Gastrocnemius medialis (tissue), 4 donors: ENCODE results near the gene COL20A1. TPM values are rescaled to one million over a fixed set of nuclear protein-coding genes. Genes with fewer than 3 reads are reported as not detected.
A peak's percentile ranks its signal among the peaks of the same experiment; 100 is the strongest.

Experiments
- ATAC-seq, 2 donors: fragments of 150-250 bp; one replicate each; pipeline ENCODE4 v1.9.1; 2016
- DNase-seq, 2 donors: peaks; one replicate each; pipeline ENCODE4 v3.0.0-alpha.2; 2019
- H3K27ac ChIP-seq, 4 donors: fragments of 200-600 bp; sonication (generic); 1 replicate in 1 of 4; 2 replicates in 3 of 4; pipeline ENCODE4 v1.5.1; 2016 to 2018; ENCODE audit warnings: mild to moderate bottlenecking in 2 of 4, moderate library complexity in 1 of 4
- H3K27me3 ChIP-seq, 3 donors: fragments of 200-600 bp; sonication (generic) in 2 of 3; 1 replicate in 1 of 3; 2 replicates in 2 of 3; pipeline versions ENCODE4 v1.5.1 to v1.6.0; 2016 to 2019; ENCODE audit warnings: mild to moderate bottlenecking in 1 of 3, moderate library complexity in 1 of 3
- H3K36me3 ChIP-seq, 2 donors: fragments of 200-600 bp; sonication (generic) in 1 of 2; one replicate each; pipeline ENCODE4 v1.5.1; 2017 to 2018
- H3K4me1 ChIP-seq, 2 donors: fragments of 200-600 bp; sonication (generic) in 1 of 2; one replicate each; pipeline ENCODE4 v1.5.1; 2016 to 2017; ENCODE audit warnings: mild to moderate bottlenecking in 2 of 2
- H3K4me3 ChIP-seq, 4 donors: fragments of 200-600 bp; sonication (generic) in 3 of 4; 1 replicate in 1 of 4; 2 replicates in 3 of 4; pipeline ENCODE4 v1.5.1; 2016 to 2019; ENCODE audit warnings: mild to moderate bottlenecking in 2 of 4
- H3K9me3 ChIP-seq, 3 donors: fragments of 200-600 bp; sonication (generic) in 2 of 3; 1 replicate in 1 of 3; 2 replicates in 2 of 3; pipeline ENCODE4 v1.5.1; 2016 to 2019
- CTCF ChIP-seq, 5 experiments: fragments of 450-650 bp in 3 of 5; fragments of 200-600 bp in 2 of 5; sonication (generic) in 2 of 5; IDR thresholded peaks in 4 of 5; conservative IDR thresholded peaks in 1 of 5; 1 replicate in 4 of 5; 2 replicates in 1 of 5; pipeline ENCODE4 v1.5.1; 2016 to 2019; ENCODE audit warnings: antibody characterized with exemption in 5 of 5, mild to moderate bottlenecking in 3 of 5, moderate library complexity in 3 of 5
- POLR2A ChIP-seq, 2 donors: fragments of 450-650 bp; IDR thresholded peaks; one replicate each; pipeline ENCODE4 v1.6.1; 2017; ENCODE audit warnings: antibody characterized with exemption in 2 of 2, mild to moderate bottlenecking in 2 of 2, moderate library complexity in 2 of 2
- in situ Hi-C, 4 donors: fragments of 200-750 bp; cut with MboI; loops; one replicate each; pipeline versions ENCODE4 v1.15.0 to v1.8.0; 2017; ENCODE audit warnings: low sequenced_read_pairs in 4 of 4
- intact Hi-C: fragments of 100-400 bp; cut with DNase I; formaldehyde crosslinking; loops from one replicate; pipeline ENCODE4 v1.15.1; 2023; ENCODE audit warnings: low total_unique reads
- total RNA-seq, 4 donors: library from RNA; depleted of rRNA; stranded (reverse); fragments of >200 nt; gene quantifications; one replicate each; pipeline versions ENCODE4 v1.1.0 to v1.2.3, GENCODE V29; 2016

Gene COL20A1
- total RNA-seq, 4 donors from 2014 or later: 0.23 TPM; not detected in 3

- intact Hi-C loops: loop anchor here (2.0 kb wide), 1 partner anchor 56 kb away; the partner anchor contains the start of gene YTHDF1
- in situ Hi-C loops: no loop called here
These were observed 19.9 kb upstream of the COL20A1 start for GRCh38 chr20:63273059-63273579.

GRCh38 chr20:63273635-63274380 is 19.2 kb upstream of the COL20A1 start:
- H3K27ac ChIP-seq: no peak overlapping the region
- no peak for TF ChIP-seq CTCF (IDR thresholded peaks at IDR 0.05 in 4 of 5, conservative IDR thresholded peaks at IDR 0.05 in 1 of 5)
- TF ChIP-seq POLR2A (IDR thresholded peaks at IDR 0.05): no peak
- intact Hi-C loops: loop anchor here (2.0 kb wide), 1 partner anchor 57 kb away; the partner anchor contains the start of gene YTHDF1

More at GRCh38 chr20:63273059-63273579, 19.9 kb upstream of the COL20A1 start:
- H3K9me3 ChIP-seq: no peaks in the 10 kb centered on the region
- peak overlapping the region; percentile 84 to 99 (median 93) for H3K4me3 ChIP-seq
- DNase-seq: no peak
- peak overlapping the region; percentile 50 to 67 (median 63) for H3K27ac ChIP-seq
- TF ChIP-seq POLR2A (IDR thresholded peaks at IDR 0.05) (no peak), CTCF (IDR thresholded peaks at IDR 0.05 in 4 of 5, conservative IDR thresholded peaks at IDR 0.05 in 1 of 5) (no peak)
- H3K4me1 ChIP-seq: peaks cover 19 to 24% of the 10 kb centered on the region in 2 donors
- H3K36me3 ChIP-seq: peaks cover 0 to 25% of the 10 kb centered on the region in 2 donors
- H3K27me3 ChIP-seq: peaks cover 6 to 16% (median 14%) of the 10 kb centered on the region in 3 donors
- no peak for ATAC-seq

GRCh38 chr20:63274381-63275228 is 18.4 kb upstream of the COL20A1 start:
- TF ChIP-seq POLR2A (IDR thresholded peaks at IDR 0.05) (no peak), CTCF (IDR thresholded peaks at IDR 0.05 in 4 of 5, conservative IDR thresholded peaks at IDR 0.05 in 1 of 5) (no peak)
- peaks cover 0 to under 1% (median 0%) of the 10 kb centered on the region in 3 donors for H3K27me3 ChIP-seq
- peaks cover 19 to 24% of the 10 kb centered on the region in 2 donors for H3K4me1 ChIP-seq
- H3K9me3 ChIP-seq: no peaks in the 10 kb centered on the region
- H3K4me3 ChIP-seq: peak overlapping the region in 1 of 4 donors; percentile 84
- ATAC-seq (no peak), DNase-seq (no peak)
- peaks cover 0 to 40% of the 10 kb centered on the region in 2 donors for H3K36me3 ChIP-seq
- in situ Hi-C loops: no loop called here
- intact Hi-C loops: no loop called here
- H3K27ac ChIP-seq: no peak overlapping the region

More at GRCh38 chr20:63273635-63274380, 19.2 kb upstream of the COL20A1 start:
- Histone ChIP-seq H3K36me3 (peaks cover 0 to 32% of the 10 kb centered on the region in 2 donors), H3K4me1 (peaks cover 19 to 24% of the 10 kb centered on the region in 2 donors), H3K4me3 (peak overlapping the region; percentile 84 to 99 (median 93)), H3K9me3 (no peaks in the 10 kb centered on the region), H3K27me3 (peaks cover 0 to 9% (median 7%) of the 10 kb centered on the region in 3 donors)
- in situ Hi-C loops: no loop called here
- DNase-seq (no peak), ATAC-seq (no peak)

- H3K9me3 ChIP-seq: no peaks in the 10 kb centered on the region
- intact Hi-C loops: no loop called here
- H3K4me3 ChIP-seq: no peak overlapping the region
- DNase-seq (no peak), ATAC-seq (no peak)
- no peaks in the 10 kb centered on the region for H3K27me3 ChIP-seq
- in situ Hi-C loops: no loop called here
- TF ChIP-seq CTCF (IDR thresholded peaks at IDR 0.05 in 4 of 5, conservative IDR thresholded peaks at IDR 0.05 in 1 of 5): no peak
- TF ChIP-seq POLR2A (IDR thresholded peaks at IDR 0.05): no peak
- peaks cover 0 to 52% of the 10 kb centered on the region in 2 donors for H3K36me3 ChIP-seq
- H3K4me1 ChIP-seq: peaks cover 19 to 24% of the 10 kb centered on the region in 2 donors
- no peak overlapping the region for H3K27ac ChIP-seq
These were observed 17.2 kb upstream of the COL20A1 start for GRCh38 chr20:63275825-63276224.
